Fibroblast of lung (primary cell): ENCODE results near the gene CNPY2. TPM values are rescaled to one million over a fixed set of nuclear protein-coding genes. Genes with fewer than 3 reads are reported as not detected.
"Not testable (repeated sequence)": the region's sequence is repeated elsewhere in the genome, so short reads cannot be mapped to it uniquely, and the experiment has no call there.

ENCODE experiments used
- DNase-seq, 2 donors: peaks; one replicate each; pipeline versions ENCODE4 v3.0.0 to v3.0.0-alpha.2; 2010; ENCODE audit warnings: low read depth in 2 of 2
- H2AFZ ChIP-seq: 2 replicates; pipeline ENCODE4 v1.5.1; 2012; ENCODE audit warnings: low read length, control low read depth, inconsistent platforms
- H3K27ac ChIP-seq: 2 replicates; pipeline ENCODE4 v1.5.1; 2011; ENCODE audit warnings: low read length, control low read depth; ENCODE audit not compliant: insufficient read depth
- H3K27me3 ChIP-seq: 2 replicates; pipeline ENCODE4 v1.5.1; 2011; ENCODE audit warnings: mild to moderate bottlenecking, low read length; ENCODE audit not compliant: control insufficient read depth, insufficient read depth
- H3K36me3 ChIP-seq: 2 replicates; pipeline ENCODE4 v1.5.1; 2011; ENCODE audit warnings: low read length; ENCODE audit not compliant: control insufficient read depth, insufficient read depth
- H3K4me1 ChIP-seq: 2 replicates; pipeline ENCODE4 v1.5.1; 2011; ENCODE audit warnings: low read length; ENCODE audit not compliant: control insufficient read depth, insufficient read depth; ENCODE audit errors: extremely low read depth
- H3K4me2 ChIP-seq: 2 replicates; pipeline ENCODE4 v1.5.1; 2011; ENCODE audit warnings: low read length, control low read depth; ENCODE audit not compliant: insufficient read depth; ENCODE audit errors: extremely low read depth
- H3K4me3 ChIP-seq, 4 experiments: fragments of 200-600 bp in 1 of 4; sonication (generic) in 1 of 4; replicated peaks in 1 of 4; 2 replicates each; pipeline ENCODE4 v1.5.1; 2011 to 2016; ENCODE audit warnings: low read length in 4 of 4, low read depth in 3 of 4, mild to moderate bottlenecking in 3 of 4, control low read depth in 2 of 4, inconsistent platforms in 1 of 4, mixed read lengths in 1 of 4; ENCODE audit not compliant: insufficient read depth in 1 of 4; ENCODE audit errors: control extremely low read depth in 1 of 4
- H3K79me2 ChIP-seq: 2 replicates; pipeline ENCODE4 v1.5.1; 2012; ENCODE audit warnings: mild to moderate bottlenecking, low read length, inconsistent platforms; ENCODE audit not compliant: control insufficient read depth, insufficient read depth
- H3K9ac ChIP-seq: 2 replicates; pipeline ENCODE4 v1.5.1; 2011; ENCODE audit warnings: mild to moderate bottlenecking, low read length, control low read depth; ENCODE audit not compliant: insufficient read depth
- H3K9me3 ChIP-seq: 2 replicates; pipeline ENCODE4 v1.5.1; 2012; ENCODE audit warnings: low read depth, low read length; ENCODE audit not compliant: control insufficient read depth, insufficient read depth
- H4K20me1 ChIP-seq: 2 replicates; pipeline ENCODE4 v1.5.1; 2011; ENCODE audit warnings: low read length; ENCODE audit not compliant: control insufficient read depth, insufficient read depth; ENCODE audit errors: extremely low read depth
- CTCF ChIP-seq, 2 donors: IDR thresholded peaks in 1 of 2; conservative IDR thresholded peaks in 1 of 2; 1 replicate in 1 of 2; 2 replicates in 1 of 2; pipeline ENCODE4 v1.5.1; 2011 to 2012; ENCODE audit warnings: low read length in 2 of 2, control low read depth in 1 of 2, inconsistent platforms in 1 of 2, low read depth in 1 of 2, mild to moderate bottlenecking in 1 of 2
- EZH2 ChIP-seq: IDR thresholded peaks from 2 replicates; pipeline ENCODE4 v1.5.1; 2012; ENCODE audit warnings: low read length, control low read depth, mild to moderate bottlenecking; ENCODE audit errors: missing control alignments
- polyA plus RNA-seq, 2 donors: library from polyadenylated mRNA; depleted of rRNA in 1 of 2; stranded (reverse) in 1 of 2; unstranded in 1 of 2; fragments of >200 nt; gene quantifications; 2 replicates each; pipeline ENCODE4 v1.2.1, GENCODE V29; 2011 to 2012; ENCODE audit warnings: missing spikeins in 1 of 2
- total RNA-seq: library from RNA; depleted of rRNA; stranded (reverse); fragments of >200 nt; gene quantifications from 2 replicates; pipeline ENCODE4 v1.2.1, GENCODE V29; 2014

Gene CNPY2
- total and polyA plus RNA-seq, 2 donors (not counting 1 experiment from before 2014, with no cell fraction given) = 48.2 to 124 TPM

GRCh38 chr12:56288705-56289387 is 26.9 kb downstream of the CNPY2 start:
- peaks cover 7% of the 10 kb centered on the region for H3K36me3 ChIP-seq
- no peak overlapping the region for H3K27ac ChIP-seq
- no peaks in the 10 kb centered on the region for H4K20me1 ChIP-seq
- no peaks in the 10 kb centered on the region for H3K4me1 ChIP-seq
- no peak overlapping the region for H3K4me3 ChIP-seq
- H3K79me2 ChIP-seq = peaks cover 44% of the 10 kb centered on the region
- no peak overlapping the region for H3K4me2 ChIP-seq
- DNase-seq = no peak
- H2AFZ ChIP-seq = no peak overlapping the region
- H3K9ac ChIP-seq = no peak overlapping the region
- no peaks in the 10 kb centered on the region for H3K27me3 ChIP-seq
- TF ChIP-seq EZH2 = no peak
- no peak for TF ChIP-seq CTCF (conservative IDR thresholded peaks at IDR 0.05 in 1 of 2, IDR thresholded peaks at IDR 0.05 in 1 of 2; ENCODE audit: low read depth in 1 of 2, low read length in 2 of 2)
- no peaks in the 10 kb centered on the region for H3K9me3 ChIP-seq

- Histone ChIP-seq H3K9me3 (no peaks in the 10 kb centered on the region), H3K9ac (no peak overlapping the region), H3K4me2 (no peak overlapping the region), H3K27ac (no peak overlapping the region), H3K4me3 (no peak overlapping the region), H3K79me2 (peaks cover 25% of the 10 kb centered on the region), H4K20me1 (no peaks in the 10 kb centered on the region), H3K4me1 (no peaks in the 10 kb centered on the region), H3K27me3 (no peaks in the 10 kb centered on the region), H3K36me3 (peaks cover 10% of the 10 kb centered on the region), H2AFZ (no peak overlapping the region)
- no peak for DNase-seq
- TF ChIP-seq EZH2 = no peak
- TF ChIP-seq CTCF (conservative IDR thresholded peaks at IDR 0.05 in 1 of 2, IDR thresholded peaks at IDR 0.05 in 1 of 2; ENCODE audit: low read depth in 1 of 2, low read length in 2 of 2) = no peak
Observed at GRCh38 chr12:56286044-56286830, 29.6 kb downstream of the CNPY2 start.

GRCh38 chr12:56284263-56284662 is 31.5 kb downstream of the CNPY2 start:
- H3K9me3 ChIP-seq, H3K27ac ChIP-seq, H3K9ac ChIP-seq, DNase-seq, H3K4me1 ChIP-seq, H3K4me2 ChIP-seq, H3K4me3 ChIP-seq, H2AFZ ChIP-seq, H3K27me3 ChIP-seq, H4K20me1 ChIP-seq: not testable (repeated sequence)
- peaks cover 13% of the 10 kb centered on the region for H3K36me3 ChIP-seq
- peaks cover 12% of the 10 kb centered on the region for H3K79me2 ChIP-seq
